Mononuclear cell (primary cell): ENCODE results near the gene TMEM184C. TPM values are rescaled to one million over a fixed set of nuclear protein-coding genes. Genes with fewer than 3 reads are reported as not detected.

Experiments used
- H3K27me3 ChIP-seq: 2 replicates; pipeline ENCODE4 v1.6.0; 2011; ENCODE audit warnings: low read length, control low read depth; ENCODE audit not compliant: insufficient read depth
- H3K4me1 ChIP-seq: 2 replicates; pipeline ENCODE4 v1.5.1; 2011; ENCODE audit warnings: mild to moderate bottlenecking, low read length, control low read depth; ENCODE audit not compliant: insufficient read depth
- H3K4me3 ChIP-seq: 2 replicates; pipeline ENCODE4 v1.5.1; 2011; ENCODE audit warnings: mild to moderate bottlenecking, low read length, moderate library complexity
- H3K9me3 ChIP-seq: 2 replicates; pipeline ENCODE4 v1.5.1; 2011; ENCODE audit warnings: low read depth, mild to moderate bottlenecking, control low read depth, low read length
- total RNA-seq: library from RNA; depleted of rRNA; stranded (reverse); fragments of >200 nt; gene quantifications from one replicate; pipeline ENCODE4 v1.2.3, GENCODE V29; 2012

Gene TMEM184C
- total RNA-seq: 26.0 TPM

DNA sequence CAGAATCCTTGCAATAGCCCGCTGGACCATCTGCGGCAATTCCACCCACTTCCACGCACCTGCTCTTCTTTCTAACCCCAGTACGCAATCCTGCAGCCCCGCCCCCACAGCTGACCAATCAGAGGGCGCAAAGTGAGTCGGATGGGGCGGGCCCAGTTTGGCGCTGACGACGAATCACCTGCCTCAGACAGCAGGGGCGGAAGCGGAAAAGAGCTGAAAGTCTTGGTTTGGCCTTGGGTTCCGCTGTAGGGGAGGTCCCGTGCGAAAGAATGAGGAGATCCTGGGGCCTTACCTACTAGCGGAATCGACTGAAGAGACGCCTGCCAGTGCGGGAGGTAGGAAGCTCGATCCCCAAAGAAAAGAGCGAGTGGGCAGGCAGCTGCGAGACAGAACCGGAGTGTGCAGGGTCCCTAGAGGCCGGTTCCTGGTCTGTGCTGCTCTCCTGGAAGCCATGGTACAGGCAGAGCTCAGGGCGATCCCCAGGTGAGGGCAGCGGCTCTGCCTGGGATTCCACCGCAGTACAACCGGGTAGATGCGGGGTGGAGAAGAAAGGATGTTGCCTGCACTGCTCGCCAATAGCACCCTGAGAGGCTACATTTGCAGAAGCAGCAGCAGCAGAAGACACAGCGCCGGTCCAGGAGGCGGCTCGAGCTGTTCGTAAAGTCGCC lies at the start of gene TMEM184C:
Gene TMEM184C, plus strand, starts transcription at position 225 of the 668 bp plus-strand sequence. CDS start 560 bp downstream, outside the sequence.
- Histone ChIP-seq H3K4me3 (peak within 1 kb of the TSS; percentile 92), H3K4me1 (peaks cover 36% of the 10 kb centered on the region), H3K27me3 (peaks cover 14% of the 10 kb centered on the region), H3K9me3 (no peaks in the 10 kb centered on the region)

DNA sequence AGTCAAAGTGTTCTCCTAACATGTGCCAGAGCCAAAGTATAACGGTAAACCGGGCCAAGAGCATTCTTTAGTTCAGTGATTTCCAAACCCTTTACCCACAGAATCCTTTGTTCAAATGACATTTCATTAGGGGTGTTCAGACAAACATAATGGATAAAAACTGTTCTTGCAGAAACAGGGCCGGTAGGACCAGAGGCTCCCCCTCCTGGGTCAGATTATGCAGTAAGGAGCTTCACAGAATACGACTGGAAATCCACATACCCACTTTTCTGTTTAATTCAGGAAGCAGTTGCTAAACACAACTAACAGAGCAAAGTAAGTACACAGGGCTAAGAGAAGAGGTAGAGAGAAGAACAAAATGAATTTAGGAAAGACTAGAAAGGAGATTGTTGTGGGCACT lies 46.6 kb upstream of the TMEM184C start:
- no peak overlapping the region for H3K4me3 ChIP-seq
- H3K9me3 ChIP-seq: no peaks in the 10 kb centered on the region
- H3K27me3 ChIP-seq: no peaks in the 10 kb centered on the region
- H3K4me1 ChIP-seq: no peaks in the 10 kb centered on the region

DNA sequence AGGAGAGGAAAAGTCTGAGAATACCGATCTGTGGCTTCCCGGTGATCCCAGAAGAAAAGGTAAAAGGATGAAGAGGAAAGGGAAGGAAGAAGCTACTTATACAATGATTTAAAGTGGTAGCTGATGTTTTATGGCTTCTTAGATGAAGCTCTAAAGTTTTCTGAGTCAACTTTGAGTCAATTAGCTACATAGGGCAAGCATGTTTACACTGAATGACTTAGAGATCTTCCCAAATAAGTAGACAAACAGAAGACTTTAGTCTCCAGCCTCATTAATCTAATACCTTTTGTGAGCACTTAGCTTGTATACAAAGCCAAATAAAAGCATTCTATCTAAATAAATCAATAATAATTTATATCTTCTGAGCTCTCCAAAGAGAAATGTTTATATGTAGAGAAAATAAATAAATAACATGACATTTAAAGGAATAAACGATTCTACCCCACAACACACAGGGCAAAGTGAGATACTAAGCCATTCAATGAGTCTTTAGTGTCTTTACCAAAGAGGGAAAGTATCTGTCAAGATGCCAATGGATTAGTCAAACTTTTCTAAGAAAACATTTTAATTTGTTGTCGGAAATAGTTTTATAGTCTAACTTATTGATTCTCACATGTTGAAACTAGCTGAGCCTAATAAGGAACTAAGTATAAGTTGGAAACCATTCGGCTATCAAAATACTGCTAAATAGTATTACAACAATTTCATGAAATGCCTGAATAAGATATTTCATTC lies 46.0 kb upstream of the TMEM184C start:
- H3K27me3 ChIP-seq: no peaks in the 10 kb centered on the region
- H3K4me3 ChIP-seq: no peak overlapping the region
- no peaks in the 10 kb centered on the region for H3K4me1 ChIP-seq
- no peaks in the 10 kb centered on the region for H3K9me3 ChIP-seq

DNA sequence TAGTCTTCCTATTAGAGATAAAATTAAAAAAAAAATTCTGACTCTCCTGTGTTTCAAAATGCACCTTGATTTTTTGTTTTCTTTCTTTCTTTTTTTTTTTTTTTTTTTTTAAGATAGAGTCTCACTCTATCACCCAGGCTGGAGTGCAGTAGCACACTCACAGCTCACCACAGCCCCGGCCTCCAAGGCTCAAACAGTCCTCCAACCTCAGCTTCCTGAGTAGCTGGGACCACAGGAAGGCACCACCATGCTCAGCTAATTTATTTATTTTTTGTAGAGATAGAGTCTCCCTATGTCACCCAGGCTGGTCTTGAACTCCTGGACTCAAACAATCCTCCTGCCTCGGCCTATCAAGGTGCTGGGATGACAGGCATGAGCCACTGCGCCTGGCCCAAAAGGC lies 41.1 kb upstream of the TMEM184C start:
- no peaks in the 10 kb centered on the region for H3K27me3 ChIP-seq
- no peaks in the 10 kb centered on the region for H3K9me3 ChIP-seq
- no peaks in the 10 kb centered on the region for H3K4me1 ChIP-seq
- H3K4me3 ChIP-seq: no peak overlapping the region

DNA sequence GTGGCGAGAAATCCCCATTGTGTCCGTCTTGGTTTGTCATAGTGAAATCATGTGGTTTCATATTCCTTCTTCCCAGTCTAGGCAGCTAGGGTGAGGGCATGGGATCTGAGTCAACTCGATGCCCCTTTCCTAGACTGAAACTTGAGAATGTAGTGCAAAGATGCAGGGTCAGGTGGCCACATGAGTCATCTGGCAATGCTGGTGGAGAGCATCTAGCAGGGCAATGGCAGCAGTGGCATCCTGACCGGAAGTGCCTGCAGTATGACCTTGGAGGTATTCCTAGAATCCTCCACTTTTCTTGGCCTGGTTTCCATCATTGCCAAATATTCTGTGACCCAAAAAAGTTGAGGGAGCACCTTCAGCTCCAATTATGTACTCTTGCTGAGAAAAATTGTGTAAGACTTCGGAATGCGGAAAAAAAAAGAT lies 39.1 kb upstream of the TMEM184C start:
- H3K4me3 ChIP-seq: no peak overlapping the region
- no peaks in the 10 kb centered on the region for H3K9me3 ChIP-seq
- H3K4me1 ChIP-seq: no peaks in the 10 kb centered on the region
- H3K27me3 ChIP-seq: no peaks in the 10 kb centered on the region

DNA sequence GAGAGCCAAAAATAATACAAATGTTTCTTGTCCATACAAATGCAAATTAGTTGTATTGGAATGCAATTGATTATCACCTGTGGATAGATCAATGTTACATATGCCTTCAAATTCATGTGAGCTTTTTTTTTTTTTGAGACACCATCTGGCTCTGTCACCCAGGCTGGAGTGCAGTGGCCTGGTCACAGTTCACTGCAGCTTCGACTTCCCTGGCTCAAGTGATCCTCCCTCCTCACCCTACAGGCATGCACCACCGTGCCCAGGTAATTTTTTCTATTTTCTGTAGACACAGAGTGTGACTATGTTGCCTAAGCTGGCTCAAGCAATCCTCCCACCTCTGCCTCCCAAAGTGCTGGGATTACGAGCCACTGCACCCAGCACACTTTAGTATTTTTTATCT lies 38.6 kb upstream of the TMEM184C start:
- Histone ChIP-seq H3K27me3 (no peaks in the 10 kb centered on the region), H3K4me3 (no peak overlapping the region), H3K4me1 (no peaks in the 10 kb centered on the region), H3K9me3 (no peaks in the 10 kb centered on the region)

DNA sequence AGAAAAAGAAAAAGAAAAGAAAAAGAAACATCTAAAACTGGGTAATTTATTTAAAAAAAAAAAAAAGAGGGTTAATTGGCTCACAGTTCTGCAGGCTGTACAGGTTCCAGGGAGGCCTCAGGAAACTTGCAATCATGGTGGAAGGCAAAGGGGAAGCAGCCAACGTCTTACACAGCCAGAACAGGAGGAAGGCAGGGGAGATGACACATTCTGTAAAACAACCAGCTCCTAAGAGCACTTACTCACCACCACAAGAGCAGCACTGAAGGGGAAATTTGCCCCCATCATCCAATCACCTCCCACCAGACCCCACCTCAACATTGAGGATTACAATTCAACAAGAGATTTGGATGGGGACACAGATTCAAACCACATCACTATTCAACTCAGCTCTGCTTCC lies 36.8 kb upstream of the TMEM184C start:
- Histone ChIP-seq H3K4me3 (no peak overlapping the region), H3K9me3 (no peaks in the 10 kb centered on the region), H3K27me3 (no peaks in the 10 kb centered on the region), H3K4me1 (no peaks in the 10 kb centered on the region)

DNA sequence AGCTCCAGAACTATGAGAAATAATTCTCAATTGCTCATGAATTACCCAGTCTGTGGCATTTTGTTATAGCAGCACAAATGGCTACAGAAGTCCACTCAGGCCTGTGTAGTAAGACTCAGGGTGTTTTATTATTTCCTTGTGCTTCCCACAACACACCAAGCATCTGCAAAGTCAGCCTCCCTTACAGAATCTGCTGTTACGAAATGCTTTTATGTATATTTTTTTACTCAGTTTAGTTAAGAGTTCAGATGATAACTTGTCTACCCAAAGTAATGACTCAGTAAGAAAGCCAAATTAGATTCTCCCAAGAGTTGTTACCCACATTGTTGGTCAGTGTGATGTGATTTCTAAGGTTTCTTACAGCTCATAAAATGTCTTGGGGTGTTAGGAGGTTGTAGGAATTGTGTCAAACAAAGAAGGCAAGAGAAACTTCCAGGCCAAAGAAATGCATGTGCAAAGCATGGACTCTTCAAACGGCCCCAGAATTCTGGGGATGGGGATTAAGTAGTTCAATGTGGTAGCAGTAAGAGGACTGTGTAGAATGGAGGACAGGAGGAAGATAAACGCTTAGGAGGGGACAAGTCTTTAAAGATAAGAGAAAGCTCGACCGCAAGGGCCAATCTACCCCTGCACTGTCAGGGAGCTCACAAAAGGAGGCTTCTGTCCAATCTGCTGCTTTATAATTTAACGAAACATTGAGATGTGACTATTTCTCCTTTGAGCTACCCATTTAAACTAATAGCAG lies 35.4 kb upstream of the TMEM184C start:
- Histone ChIP-seq H3K4me1 (no peaks in the 10 kb centered on the region), H3K9me3 (no peaks in the 10 kb centered on the region), H3K27me3 (peaks cover 3% of the 10 kb centered on the region), H3K4me3 (no peak overlapping the region)

DNA sequence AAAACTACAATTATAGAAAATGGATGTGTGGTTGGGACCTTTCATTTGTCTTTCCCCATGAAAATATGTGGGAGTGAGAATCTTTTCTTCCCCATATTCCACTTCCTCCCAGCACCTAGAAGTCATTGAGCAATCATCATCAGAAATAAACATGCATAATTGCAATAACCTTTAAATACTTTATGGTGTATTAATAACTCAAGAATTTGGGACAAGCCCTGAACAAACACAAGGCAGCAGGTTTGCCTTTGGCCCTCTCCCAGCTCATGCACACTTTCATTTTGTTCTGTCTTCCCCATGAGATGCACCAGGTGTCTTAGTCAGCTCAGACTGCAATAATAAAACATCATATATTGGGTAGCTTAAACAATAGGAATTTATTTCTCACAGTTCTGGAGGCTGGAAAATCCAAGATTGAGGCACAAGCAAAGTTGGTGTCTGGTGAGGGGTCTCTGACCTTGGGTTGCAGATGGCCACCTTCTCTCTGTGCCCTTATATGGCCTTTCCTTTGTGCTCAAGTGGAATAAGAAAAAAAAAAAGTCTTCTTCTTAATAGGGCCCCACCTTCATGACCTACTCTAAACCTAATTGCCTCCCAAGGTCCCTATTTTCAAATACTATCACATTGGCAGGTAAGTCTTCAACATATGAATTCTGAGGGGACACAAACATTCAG lies 34.7 kb upstream of the TMEM184C start:
- no peaks in the 10 kb centered on the region for H3K9me3 ChIP-seq
- no peak overlapping the region for H3K4me3 ChIP-seq
- peaks cover 3% of the 10 kb centered on the region for H3K27me3 ChIP-seq
- H3K4me1 ChIP-seq: no peaks in the 10 kb centered on the region

DNA sequence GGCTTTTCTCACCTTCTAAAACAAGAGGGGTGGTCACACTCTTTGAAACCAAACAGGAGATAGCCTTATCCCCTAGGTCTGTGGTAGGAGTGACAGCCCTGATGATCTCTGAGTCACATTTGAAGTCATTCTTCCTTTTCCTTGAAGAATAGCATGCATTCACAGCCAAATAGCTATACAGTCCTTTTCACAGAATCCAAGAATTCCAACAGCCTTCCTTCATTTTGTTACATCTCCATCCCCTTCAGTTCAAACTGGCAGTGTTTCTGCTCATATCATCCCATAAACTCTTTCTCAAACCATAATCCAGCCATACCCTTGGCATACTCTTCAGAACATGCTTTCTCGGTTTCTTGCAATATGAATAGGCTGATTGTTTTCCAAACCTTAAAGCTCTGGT lies 33.3 kb upstream of the TMEM184C start:
- H3K4me1 ChIP-seq: no peaks in the 10 kb centered on the region
- no peaks in the 10 kb centered on the region for H3K9me3 ChIP-seq
- peaks cover 3% of the 10 kb centered on the region for H3K27me3 ChIP-seq
- H3K4me3 ChIP-seq: no peak overlapping the region

DNA sequence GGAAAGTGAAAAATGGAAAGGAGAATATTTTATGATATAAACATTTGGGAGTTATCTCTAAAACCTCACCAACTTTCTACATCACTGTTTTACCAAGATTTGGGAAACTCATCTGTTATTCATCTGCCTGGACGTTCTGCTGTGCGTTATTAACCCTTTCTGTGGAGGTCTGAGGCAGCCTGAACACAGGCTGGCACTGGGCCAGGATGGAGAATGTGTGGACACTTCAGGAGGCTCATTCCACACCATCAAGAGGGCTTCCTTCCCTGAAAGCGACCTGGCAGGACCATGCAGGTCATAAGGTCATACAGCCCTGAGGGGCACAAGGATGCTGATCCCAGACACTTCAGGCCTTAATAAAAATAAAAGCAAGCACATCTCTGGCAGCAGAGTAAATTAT lies 31.2 kb upstream of the TMEM184C start:
- H3K4me3 ChIP-seq: no peak overlapping the region
- H3K9me3 ChIP-seq: no peaks in the 10 kb centered on the region
- H3K27me3 ChIP-seq: peaks cover 3% of the 10 kb centered on the region
- H3K4me1 ChIP-seq: no peaks in the 10 kb centered on the region

DNA sequence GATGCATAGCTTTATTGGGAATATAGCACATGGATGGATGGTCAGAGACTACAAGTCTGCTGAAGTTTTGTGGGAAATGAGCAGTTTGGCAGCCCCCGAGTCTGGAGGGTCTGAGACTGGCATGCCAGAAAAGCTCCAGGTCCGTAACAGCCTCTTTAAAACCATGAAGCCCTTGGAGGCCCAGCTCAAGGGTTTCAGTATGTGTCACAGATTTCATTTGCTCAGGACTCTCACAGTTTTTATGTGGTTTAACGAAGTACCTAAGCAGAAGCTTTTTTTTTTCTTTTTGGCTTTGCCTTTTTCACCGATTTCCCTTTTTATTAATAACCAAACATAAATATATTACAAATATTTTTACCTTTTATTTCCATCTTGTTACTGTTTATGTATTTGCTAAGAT lies 30.6 kb upstream of the TMEM184C start:
- H3K4me1 ChIP-seq: no peaks in the 10 kb centered on the region
- no peak overlapping the region for H3K4me3 ChIP-seq
- H3K9me3 ChIP-seq: no peaks in the 10 kb centered on the region
- H3K27me3 ChIP-seq: peaks cover 3% of the 10 kb centered on the region

DNA sequence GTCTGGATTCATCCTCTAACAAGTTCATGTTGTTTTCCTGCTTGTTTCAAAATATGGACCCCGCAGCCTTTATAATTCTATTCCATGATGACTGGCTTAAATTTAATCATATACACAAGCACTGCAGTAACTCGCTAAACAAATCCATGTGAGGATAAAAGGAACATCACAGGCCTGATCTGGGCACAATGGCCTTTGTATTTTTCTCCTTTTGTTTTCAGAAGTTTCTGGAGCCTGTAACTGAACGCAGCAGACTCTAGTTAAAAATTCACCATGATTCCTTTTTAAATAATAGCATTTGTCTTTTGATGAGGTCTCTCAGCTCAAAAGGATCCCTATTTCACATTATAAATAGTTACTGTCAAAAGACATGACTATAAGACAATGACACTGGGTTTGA lies 30.2 kb upstream of the TMEM184C start:
- H3K4me1 ChIP-seq: no peaks in the 10 kb centered on the region
- peaks cover 3% of the 10 kb centered on the region for H3K27me3 ChIP-seq
- no peaks in the 10 kb centered on the region for H3K9me3 ChIP-seq
- H3K4me3 ChIP-seq: no peak overlapping the region

DNA sequence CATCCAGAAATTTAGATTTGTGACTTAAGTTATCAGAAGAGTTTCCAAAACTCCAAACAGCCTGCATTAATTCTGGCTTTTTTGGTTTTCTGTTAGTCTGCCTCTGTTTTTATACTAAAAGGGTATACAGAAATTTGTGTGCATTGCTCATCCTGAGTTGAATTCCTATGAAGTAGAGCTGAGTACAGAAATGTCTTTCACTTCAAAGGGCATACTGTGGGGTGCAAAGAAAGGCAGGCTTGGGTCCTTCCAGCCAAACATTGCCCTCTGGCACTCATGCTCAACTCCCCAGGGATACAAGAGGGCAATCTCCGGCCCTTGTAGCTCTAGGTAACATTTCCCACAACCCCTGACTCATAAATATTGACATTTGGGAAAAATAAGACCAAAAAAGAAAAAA lies 27.6 kb upstream of the TMEM184C start:
- Histone ChIP-seq H3K4me1 (no peaks in the 10 kb centered on the region), H3K4me3 (no peak overlapping the region), H3K27me3 (peaks cover 5% of the 10 kb centered on the region), H3K9me3 (no peaks in the 10 kb centered on the region)
